HG03108 (cell line): ENCODE results near the gene USP17L19.
"Not testable (repeated sequence)": the region's sequence is repeated elsewhere in the genome, so short reads cannot be mapped to it uniquely, and the experiment has no call there.

Experiments
- ATAC-seq: cut with Tn5 transposase; IDR thresholded peaks from one replicate; pipeline ENCODE4 v1.9.1; 2021; ENCODE audit warnings: moderate library complexity; ENCODE audit not compliant: unreplicated experiment

Gene USP17L19

GRCh38 chr4:9253078-9253477 lies at the start of gene USP17L19:
USP17L19 (plus strand) TSS chr4:9253378; CDS start chr4:9253378, 0 bp downstream.
- not testable (repeated sequence) for ATAC-seq

- ATAC-seq, result not testable (repeated sequence)
Observed at GRCh38 chr4:9210357-9210756, 42.8 kb upstream of the USP17L19 start, which contains the start of gene USP17L10. USP17L10 (plus strand) TSS chr4:9210657; CDS start chr4:9210657, 0 bp downstream.

- not testable (repeated sequence) for ATAC-seq
Observed at GRCh38 chr4:9214701-9215100, 38.5 kb upstream of the USP17L19 start.

GRCh38 chr4:9215105-9215504 lies 38.1 kb upstream of the USP17L19 start, which contains the start of gene USP17L11:
USP17L11 (plus strand) TSS chr4:9215405; CDS start chr4:9215405, 0 bp downstream.
- ATAC-seq, result not testable (repeated sequence)

- ATAC-seq, result not testable (repeated sequence)
Observed at GRCh38 chr4:9219852-9220251, 33.3 kb upstream of the USP17L19 start, which contains the start of gene USP17L12. USP17L12 (plus strand) TSS chr4:9220152; CDS start chr4:9220152, 0 bp downstream.

- not testable (repeated sequence) for ATAC-seq
Observed at GRCh38 chr4:9224596-9224995, 28.6 kb upstream of the USP17L19 start, which contains the start of gene USP17L13. USP17L13 (plus strand) TSS chr4:9224896; CDS start chr4:9224896, 0 bp downstream.

GRCh38 chr4:9230249-9230648 lies 22.9 kb upstream of the USP17L19 start:
- ATAC-seq, result not testable (repeated sequence)

- not testable (repeated sequence) for ATAC-seq
Observed at GRCh38 chr4:9234085-9234484, 19.1 kb upstream of the USP17L19 start, which contains the start of gene USP17L15. USP17L15 (plus strand) TSS chr4:9234385; CDS start chr4:9234385, 0 bp downstream.

- not testable (repeated sequence) for ATAC-seq
Observed at GRCh38 chr4:9238461-9238860, 14.7 kb upstream of the USP17L19 start.

- not testable (repeated sequence) for ATAC-seq
Observed at GRCh38 chr4:9243579-9243978, 9.6 kb upstream of the USP17L19 start, which contains the start of gene USP17L17. USP17L17 (plus strand) TSS chr4:9243879; CDS start chr4:9243879, 0 bp downstream.

GRCh38 chr4:9247953-9248680 lies 5.1 kb upstream of the USP17L19 start, which contains the start of gene USP17L18:
USP17L18 (plus strand) TSS chr4:9248630; CDS start chr4:9248630, 0 bp downstream.
- ATAC-seq, result not testable (repeated sequence)

- not testable (repeated sequence) for ATAC-seq
Observed at GRCh38 chr4:9257824-9258223, 4.6 kb downstream of the USP17L19 start, which contains the start of gene USP17L20. USP17L20 (plus strand) TSS chr4:9258124; CDS start chr4:9258124, 0 bp downstream.

GRCh38 chr4:9262572-9262971 lies 9.4 kb downstream of the USP17L19 start, which contains the start of gene USP17L21:
USP17L21 (plus strand) TSS chr4:9262872; CDS start chr4:9262872, 0 bp downstream.
- not testable (repeated sequence) for ATAC-seq

- ATAC-seq, result not testable (repeated sequence)
Observed at GRCh38 chr4:9267319-9267718, 14.1 kb downstream of the USP17L19 start, which contains the start of gene USP17L22. USP17L22 (plus strand) TSS chr4:9267619; CDS start chr4:9267619, 0 bp downstream.

- ATAC-seq, result not testable (repeated sequence)
Observed at GRCh38 chr4:9271719-9272118, 18.5 kb downstream of the USP17L19 start.
